ENCODE measurements around the gene GRB14.
"Not testable (repeated sequence)": the region's sequence is repeated elsewhere in the genome, so short reads cannot be mapped to it uniquely, and the experiment has no call there.

GRB14 gene

DNA sequence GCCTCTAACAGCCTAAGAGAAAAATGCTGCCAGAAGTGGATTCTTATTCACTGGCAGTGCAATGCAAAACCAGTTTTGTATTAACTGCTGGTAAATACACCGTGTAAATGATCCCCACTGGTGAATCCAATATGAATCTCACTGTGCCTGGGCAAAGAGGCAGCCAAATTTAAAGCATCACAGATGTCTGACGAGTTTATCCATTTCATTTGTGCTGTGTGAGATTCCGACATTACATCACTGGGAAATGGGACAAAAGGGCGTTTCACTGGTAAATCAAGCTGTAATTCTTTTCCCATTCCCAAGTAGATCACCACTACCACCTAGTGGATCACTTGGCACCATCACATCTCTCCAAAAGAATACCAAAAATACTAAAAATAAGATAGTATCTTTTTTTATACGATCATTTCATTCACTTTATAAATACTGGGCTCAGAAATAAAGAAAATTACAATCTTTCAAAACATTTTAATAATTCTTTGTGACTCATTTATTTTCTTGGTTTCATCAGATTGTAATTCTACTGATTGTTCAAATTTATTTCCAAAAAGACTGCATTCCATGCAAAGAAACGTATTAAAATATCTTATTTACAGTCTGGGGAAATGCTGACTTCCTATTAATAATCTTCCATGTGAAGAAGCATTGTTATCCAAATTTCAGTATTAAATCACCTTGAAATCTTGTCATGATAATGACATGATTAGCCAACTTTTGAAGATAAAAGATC is 125.6 kb downstream of the GRB14 start:
- DNase-seq (ENCODE audit: low read depth), result peak; percentile 33

GRCh38 chr2:164485541-164485940 is 135.7 kb downstream of the GRB14 start:
- no peak for DNase-seq (ENCODE audit: low read depth)

DNA sequence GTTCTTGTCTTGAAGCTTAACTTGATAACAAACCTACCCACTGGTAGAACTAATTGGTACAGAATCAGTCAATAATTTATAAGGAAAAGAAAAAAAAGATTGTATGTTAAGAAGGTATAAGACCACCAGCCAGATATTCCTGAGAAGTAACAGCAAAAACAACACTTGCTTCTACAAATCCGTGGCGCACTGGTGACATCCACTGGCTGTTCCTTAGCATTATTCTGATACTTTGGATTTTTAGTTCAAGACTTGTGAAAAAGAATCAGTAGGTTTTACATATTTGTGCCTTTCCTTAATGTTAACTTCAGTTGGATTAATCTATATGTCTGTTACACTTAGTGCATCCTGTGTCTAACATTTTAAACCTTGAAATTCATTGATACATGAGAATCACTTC is 141.8 kb downstream of the GRB14 start:
- peak; percentile 14 for DNase-seq (ENCODE audit: low read depth)

GRCh38 chr2:164478205-164478604 is 143.1 kb downstream of the GRB14 start:
- no peak for DNase-seq (ENCODE audit: low read depth)

- no peak for DNase-seq (ENCODE audit: low read depth)
These were observed 146.4 kb downstream of the GRB14 start for GRCh38 chr2:164474873-164475272.

- DNase-seq (ENCODE audit: low read depth), result no peak
These were observed 148.3 kb downstream of the GRB14 start for GRCh38 chr2:164473021-164473420.

GRCh38 chr2:164465047-164465446 is 156.2 kb downstream of the GRB14 start:
- not testable (repeated sequence) for DNase-seq (ENCODE audit: low read depth)

DNA sequence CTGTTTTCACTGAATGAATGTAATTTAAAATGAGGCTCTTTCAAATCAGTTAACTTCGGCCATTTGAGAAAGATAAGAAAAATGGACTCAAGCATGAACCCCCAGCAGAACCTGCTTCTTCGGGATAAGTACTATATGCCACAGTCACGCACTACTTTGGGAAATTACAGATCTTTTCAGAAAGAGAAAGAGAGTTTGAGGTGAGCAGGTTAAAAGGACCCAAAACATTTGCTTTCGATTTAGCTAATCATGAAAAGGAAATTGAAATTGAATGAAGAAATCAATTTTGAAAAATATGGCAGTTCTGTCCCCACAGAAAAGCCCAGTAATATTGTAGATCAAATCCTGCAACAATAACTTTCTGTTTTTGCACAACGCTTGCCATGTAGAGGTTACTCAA is 156.9 kb downstream of the GRB14 start:
- no peak for DNase-seq (ENCODE audit: low read depth)

DNA sequence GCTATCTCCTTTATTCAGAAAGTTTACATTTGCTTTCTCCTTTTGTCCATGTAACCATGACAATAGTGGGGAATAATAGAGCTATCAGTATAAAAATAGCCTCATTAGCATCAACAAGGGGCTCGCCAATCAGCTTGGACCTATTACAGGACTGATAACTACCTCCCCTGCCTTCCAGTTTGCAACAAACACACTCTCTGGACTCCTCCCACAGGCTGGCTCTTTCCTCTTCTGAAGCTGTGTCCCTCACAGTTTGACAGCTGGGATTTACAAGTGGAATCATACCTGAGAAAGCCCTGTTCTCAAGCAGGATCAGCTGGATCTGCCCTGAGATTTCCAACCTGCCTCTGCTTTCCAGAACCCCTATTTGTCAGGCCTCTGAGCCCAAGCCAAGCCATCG is 162.5 kb downstream of the GRB14 start:
- no peak for DNase-seq (ENCODE audit: low read depth)

GRCh38 chr2:164457271-164457670 is 164.0 kb downstream of the GRB14 start:
- DNase-seq (ENCODE audit: low read depth), result no peak

- DNase-seq (ENCODE audit: low read depth), result no peak
These were observed 164.7 kb downstream of the GRB14 start for GRCh38 chr2:164456619-164457018.

GRCh38 chr2:164453656-164454305 is 167.5 kb downstream of the GRB14 start:
- DNase-seq (ENCODE audit: low read depth), result no peak

DNA sequence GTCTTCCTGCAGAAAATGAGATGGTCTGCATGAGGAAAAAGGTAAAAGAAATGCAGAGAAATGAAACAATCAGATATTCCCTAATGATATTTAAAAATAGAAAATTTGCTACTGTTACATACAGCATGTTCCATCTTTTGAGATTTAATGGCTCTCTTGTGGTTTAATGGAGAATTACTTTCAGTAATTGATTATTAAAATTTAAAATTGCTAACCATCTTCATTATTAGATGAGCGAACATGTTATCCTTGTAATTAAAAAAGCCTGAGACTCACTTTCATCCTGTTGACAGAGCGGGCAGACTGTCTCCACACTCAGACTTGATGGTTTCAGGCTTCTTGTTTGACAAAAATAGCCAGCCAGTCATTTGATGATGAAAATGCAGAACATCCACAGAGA is 171.0 kb downstream of the GRB14 start:
- DNase-seq (ENCODE audit: low read depth), result no peak

DNA sequence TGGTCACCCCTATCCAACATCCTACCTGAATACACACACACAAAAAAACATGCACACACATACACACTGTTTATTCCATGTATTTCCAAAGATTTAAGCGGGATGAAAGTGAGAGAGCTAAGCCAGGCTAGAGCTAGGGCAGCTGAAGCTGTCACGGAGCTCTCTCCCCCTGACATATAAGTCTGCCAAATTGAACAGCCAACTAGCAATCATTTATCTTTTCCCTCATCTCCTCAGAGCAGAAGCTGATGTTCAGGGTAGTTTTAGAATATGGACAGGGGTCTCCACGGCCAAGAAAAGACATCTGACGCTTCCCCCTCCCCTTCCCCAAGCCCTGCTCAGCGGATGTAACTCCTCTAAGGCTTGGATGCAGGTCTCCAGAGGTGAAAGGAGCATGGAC is 171.6 kb downstream of the GRB14 start:
- no peak for DNase-seq (ENCODE audit: low read depth)

DNA sequence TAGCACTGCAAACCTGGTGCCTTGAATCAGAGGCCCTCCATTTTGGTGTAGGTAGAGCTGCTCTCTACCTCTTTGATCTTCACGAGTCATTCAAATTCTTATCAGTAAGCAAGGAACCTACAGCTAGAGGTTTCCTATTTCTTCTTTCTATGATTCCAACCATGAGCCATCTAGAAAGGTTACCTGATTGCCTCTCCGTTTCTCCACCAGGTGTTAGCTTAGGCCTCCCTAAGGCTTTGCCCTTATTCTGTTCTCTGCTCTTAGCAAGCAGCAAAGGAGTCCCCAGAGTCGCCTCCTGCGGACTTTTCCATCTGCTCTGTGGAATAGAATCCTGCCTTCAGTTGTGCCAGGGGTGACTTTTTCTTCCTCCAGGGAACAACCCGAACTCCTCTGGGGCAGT is 173.6 kb downstream of the GRB14 start:
- DNase-seq (ENCODE audit: low read depth), result no peak

Measured in HS-5 (cell line).